Tibial artery (tissue), 4 donors: Measurements from ENCODE around the gene SLC32A1.

Source experiments
- DNase-seq, 2 donors: peaks; one replicate each; pipeline ENCODE4 v3.0.0-alpha.2; 2019
- H3K27ac ChIP-seq, 2 donors: fragments of 200-600 bp; sonication (generic) in 1 of 2; 1 replicate in 1 of 2; 2 replicates in 1 of 2; pipeline ENCODE4 v1.5.1; 2018 to 2019; ENCODE audit warnings: mild to moderate bottlenecking in 1 of 2
- H3K27me3 ChIP-seq, 2 donors: fragments of 200-600 bp; sonication (generic) in 1 of 2; one replicate each; pipeline versions ENCODE4 v1.5.1 to v1.6.0; 2016 to 2019
- H3K36me3 ChIP-seq, 3 donors: fragments of 200-600 bp; sonication (generic) in 2 of 3; one replicate each; pipeline ENCODE4 v1.5.1; 2016 to 2019; ENCODE audit warnings: mild to moderate bottlenecking in 2 of 3
- H3K4me1 ChIP-seq, 4 donors: fragments of 200-600 bp; sonication (generic) in 2 of 4; 1 replicate in 3 of 4; 2 replicates in 1 of 4; pipeline ENCODE4 v1.5.1; 2016 to 2019
- H3K4me3 ChIP-seq, 2 donors: fragments of 200-600 bp; sonication (generic) in 1 of 2; 1 replicate in 1 of 2; 2 replicates in 1 of 2; pipeline ENCODE4 v1.5.1; 2018 to 2019; ENCODE audit warnings: mild to moderate bottlenecking in 2 of 2
- H3K9me3 ChIP-seq, 3 donors: fragments of 200-600 bp; sonication (generic) in 1 of 3; one replicate each; pipeline ENCODE4 v1.5.1; 2016 to 2019
- intact Hi-C: fragments of 100-400 bp; cut with DNase I; formaldehyde crosslinking; loops from one replicate; pipeline ENCODE4 v1.15.0; 2023; ENCODE audit warnings: low total_unique reads
- TF ChIP-seq, protein P1 (sequence below), 2 experiments: fragments of 200-600 bp in 1 of 2; fragments of 450-650 bp in 1 of 2; IDR thresholded peaks; one replicate each; pipeline ENCODE4 v1.5.1; 2017 to 2019; ENCODE audit warnings: antibody characterized with exemption in 2 of 2, mild to moderate bottlenecking in 1 of 2, moderate library complexity in 1 of 2

The SLC32A1 gene

DNA sequence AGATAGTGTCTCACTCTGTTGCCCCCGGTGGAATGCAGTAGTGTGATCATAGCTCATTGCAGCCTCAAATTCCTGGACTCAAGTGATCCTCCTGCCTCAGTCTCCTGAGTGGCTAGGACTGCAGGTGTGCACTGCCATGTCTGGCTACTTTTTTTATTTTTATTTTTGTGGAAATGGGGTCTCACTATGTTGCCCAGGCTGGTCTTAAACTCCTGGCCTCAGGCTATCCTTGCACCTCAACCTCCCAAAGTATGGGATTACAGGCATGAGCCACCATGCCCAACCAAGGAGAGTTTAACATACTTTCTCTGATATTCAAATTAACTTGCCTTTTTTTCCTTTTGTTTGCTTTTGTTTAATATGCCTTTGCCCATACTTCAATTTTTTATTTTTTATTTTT lies 13.6 kb downstream of the SLC32A1 start:
- H3K4me3 ChIP-seq: no peak overlapping the region
- no peak for DNase-seq
- intact Hi-C loops: no loop called here
- peaks cover 0 to 55% of the 10 kb centered on the region in 2 donors for H3K27me3 ChIP-seq
- no peaks in the 10 kb centered on the region for H3K36me3 ChIP-seq
- no peaks in the 10 kb centered on the region for H3K9me3 ChIP-seq
- TF ChIP-seq, protein P1, sequence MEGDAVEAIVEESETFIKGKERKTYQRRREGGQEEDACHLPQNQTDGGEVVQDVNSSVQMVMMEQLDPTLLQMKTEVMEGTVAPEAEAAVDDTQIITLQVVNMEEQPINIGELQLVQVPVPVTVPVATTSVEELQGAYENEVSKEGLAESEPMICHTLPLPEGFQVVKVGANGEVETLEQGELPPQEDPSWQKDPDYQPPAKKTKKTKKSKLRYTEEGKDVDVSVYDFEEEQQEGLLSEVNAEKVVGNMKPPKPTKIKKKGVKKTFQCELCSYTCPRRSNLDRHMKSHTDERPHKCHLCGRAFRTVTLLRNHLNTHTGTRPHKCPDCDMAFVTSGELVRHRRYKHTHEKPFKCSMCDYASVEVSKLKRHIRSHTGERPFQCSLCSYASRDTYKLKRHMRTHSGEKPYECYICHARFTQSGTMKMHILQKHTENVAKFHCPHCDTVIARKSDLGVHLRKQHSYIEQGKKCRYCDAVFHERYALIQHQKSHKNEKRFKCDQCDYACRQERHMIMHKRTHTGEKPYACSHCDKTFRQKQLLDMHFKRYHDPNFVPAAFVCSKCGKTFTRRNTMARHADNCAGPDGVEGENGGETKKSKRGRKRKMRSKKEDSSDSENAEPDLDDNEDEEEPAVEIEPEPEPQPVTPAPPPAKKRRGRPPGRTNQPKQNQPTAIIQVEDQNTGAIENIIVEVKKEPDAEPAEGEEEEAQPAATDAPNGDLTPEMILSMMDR (IDR thresholded peaks at IDR 0.05): no peak
- H3K4me1 ChIP-seq: no peaks in the 10 kb centered on the region
- no peak overlapping the region for H3K27ac ChIP-seq

DNA sequence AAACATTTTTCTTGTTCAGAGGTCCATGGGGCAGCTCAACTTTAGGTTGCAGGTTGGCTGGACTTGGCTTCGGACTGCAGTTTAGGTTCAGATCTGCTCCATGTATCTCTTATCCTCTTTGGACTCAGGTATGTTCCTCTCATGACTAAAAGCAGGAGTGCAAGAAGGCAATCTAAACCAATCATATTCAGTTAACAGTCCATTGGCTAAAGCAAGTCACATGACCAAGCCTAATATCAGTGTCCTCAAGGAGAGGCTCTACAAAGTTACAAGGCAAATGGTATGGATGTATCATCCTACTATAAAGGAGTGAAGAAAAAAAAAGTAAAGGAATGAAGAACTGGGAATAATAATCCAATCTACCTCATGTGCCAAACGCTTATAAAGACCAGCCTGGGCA lies 21.5 kb downstream of the SLC32A1 start:
- H3K36me3 ChIP-seq: no peaks in the 10 kb centered on the region
- peaks cover 0 to 15% (median 10%) of the 10 kb centered on the region in 4 donors for H3K4me1 ChIP-seq
- peaks cover 0 to 21% of the 10 kb centered on the region in 2 donors for H3K27me3 ChIP-seq
- no peaks in the 10 kb centered on the region for H3K9me3 ChIP-seq
- TF ChIP-seq, protein P1 (IDR thresholded peaks at IDR 0.05): no peak
- no peak for DNase-seq
- intact Hi-C loops: no loop called here
- no peak overlapping the region for H3K4me3 ChIP-seq
- H3K27ac ChIP-seq: no peak overlapping the region

DNA sequence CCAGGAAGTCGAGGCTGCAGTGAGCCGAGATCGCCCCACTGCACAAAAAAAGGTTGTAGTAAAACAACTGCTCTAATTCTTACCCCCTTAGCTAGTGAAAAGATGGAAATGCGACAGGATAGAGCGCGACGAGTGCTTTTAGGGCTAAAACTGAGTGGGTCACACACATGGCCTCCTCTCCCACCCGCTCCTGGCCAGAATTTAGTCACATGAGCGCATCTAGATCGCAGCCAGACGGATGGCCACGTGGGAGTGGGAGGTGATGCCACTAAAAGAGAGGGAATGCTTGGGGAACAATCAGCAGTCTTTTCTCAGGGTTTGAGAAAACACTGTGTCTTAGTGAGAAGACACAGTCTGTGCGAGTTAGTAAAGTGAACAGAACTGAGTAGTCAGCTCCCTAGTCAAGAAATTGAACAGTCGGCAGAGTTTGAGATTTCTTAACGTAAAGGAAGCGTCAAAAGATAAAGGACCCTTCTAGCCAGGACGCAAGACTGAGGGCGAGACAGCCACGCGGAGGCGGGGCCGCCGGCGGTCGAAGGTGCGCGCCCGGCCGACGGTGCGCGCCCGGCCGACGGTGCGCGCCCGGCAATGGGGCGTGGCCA lies 23.3 kb downstream of the SLC32A1 start:
- intact Hi-C loops: no loop called here
- TF ChIP-seq, protein P1 (IDR thresholded peaks at IDR 0.05): no peak
- peaks cover 0 to 10% of the 10 kb centered on the region in 2 donors for H3K27me3 ChIP-seq
- peaks cover 0 to 11% (median 8%) of the 10 kb centered on the region in 3 donors for H3K36me3 ChIP-seq
- H3K9me3 ChIP-seq: no peaks in the 10 kb centered on the region
- DNase-seq: no peak
- H3K4me1 ChIP-seq: peaks cover 0 to 15% (median 10%) of the 10 kb centered on the region in 4 donors
- H3K4me3 ChIP-seq: peak overlapping the region; percentile 87 to 90
- peak overlapping the region; percentile 83 to 86 for H3K27ac ChIP-seq

DNA sequence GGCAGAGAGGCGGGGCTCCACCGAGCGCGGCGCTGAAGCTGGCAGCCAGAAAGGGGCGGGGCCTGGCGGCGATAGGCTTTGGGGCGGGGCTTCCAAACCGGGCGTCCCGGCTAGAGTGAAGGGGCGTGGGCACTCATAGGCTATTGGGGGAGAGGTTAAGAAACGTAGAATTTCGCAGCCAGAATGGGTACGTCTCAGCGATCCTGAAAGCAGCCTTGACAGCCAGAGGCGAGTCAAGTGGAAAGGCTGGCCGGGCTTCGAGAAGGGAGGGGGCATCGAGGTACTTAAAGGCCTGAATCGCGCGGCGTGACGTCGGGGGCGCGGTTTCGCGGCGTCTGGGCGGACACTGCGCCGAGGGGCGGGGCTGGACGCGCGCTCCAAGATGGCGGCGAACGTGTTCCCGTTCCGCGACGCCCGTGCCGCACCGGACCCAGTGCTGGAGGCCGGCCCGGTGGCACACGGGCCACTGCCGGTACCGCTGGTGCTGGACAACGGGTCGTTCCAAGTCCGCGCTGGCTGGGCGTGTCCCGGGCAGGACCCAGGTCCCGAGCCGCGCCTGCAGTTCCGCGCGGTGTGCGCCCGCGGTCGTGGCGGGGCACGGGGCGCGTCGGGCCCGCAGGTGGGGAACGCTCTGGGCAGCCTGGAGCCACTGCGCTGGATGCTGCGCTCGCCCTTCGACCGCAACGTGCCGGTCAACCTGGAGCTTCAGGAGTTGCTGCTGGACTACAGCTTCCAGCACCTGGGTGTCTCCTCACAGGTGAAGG lies 24.0 kb downstream of the SLC32A1 start, which contains the start of gene ACTR5:
Gene ACTR5, plus strand, starts transcription at position 364 of the 764 bp plus-strand sequence. Its CDS starts 19 bp downstream, at position 383.
- intact Hi-C loops: no loop called here
- peak within 1 kb of the TSS; percentile 83 to 86 for H3K27ac ChIP-seq
- peak within 1 kb of the TSS; percentile 87 to 90 for H3K4me3 ChIP-seq
- TF ChIP-seq, protein P1 (IDR thresholded peaks at IDR 0.05): no peak
- H3K36me3 ChIP-seq: peaks cover 0 to 18% (median 15%) of the 10 kb centered on the region in 3 donors
- peaks cover 0 to 7% of the 10 kb centered on the region in 2 donors for H3K27me3 ChIP-seq
- no peaks in the 10 kb centered on the region for H3K9me3 ChIP-seq
- peak; percentile 87 to 95 for DNase-seq
- H3K4me1 ChIP-seq: peaks cover 0 to 15% (median 10%) of the 10 kb centered on the region in 4 donors

DNA sequence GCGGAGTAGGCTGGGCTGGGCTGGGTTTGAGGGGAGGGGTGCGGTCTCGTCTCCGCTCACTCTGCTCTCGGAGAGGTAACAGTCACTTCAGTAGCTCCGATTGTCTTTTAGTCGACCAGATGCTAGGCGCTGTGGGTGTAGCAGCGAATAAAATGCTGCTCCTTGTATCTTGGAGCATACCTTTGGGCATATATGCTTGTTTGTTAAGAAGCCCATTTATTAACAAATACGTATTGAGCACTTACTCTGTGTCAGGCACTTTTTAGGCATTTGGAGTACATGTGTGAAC lies 24.5 kb downstream of the SLC32A1 start:
- H3K36me3 ChIP-seq: peaks cover 0 to 23% (median 16%) of the 10 kb centered on the region in 3 donors
- peaks cover 0 to 2% of the 10 kb centered on the region in 2 donors for H3K27me3 ChIP-seq
- H3K4me3 ChIP-seq: peak overlapping the region; percentile 87 to 90
- peaks cover 0 to 15% (median 10%) of the 10 kb centered on the region in 4 donors for H3K4me1 ChIP-seq
- TF ChIP-seq, protein P1 (IDR thresholded peaks at IDR 0.05): no peak
- no peak for DNase-seq
- peak overlapping the region; percentile 83 to 86 for H3K27ac ChIP-seq
- intact Hi-C loops: no loop called here
- no peaks in the 10 kb centered on the region for H3K9me3 ChIP-seq
